ENCODE results near the gene MICALL2.

DNA sequence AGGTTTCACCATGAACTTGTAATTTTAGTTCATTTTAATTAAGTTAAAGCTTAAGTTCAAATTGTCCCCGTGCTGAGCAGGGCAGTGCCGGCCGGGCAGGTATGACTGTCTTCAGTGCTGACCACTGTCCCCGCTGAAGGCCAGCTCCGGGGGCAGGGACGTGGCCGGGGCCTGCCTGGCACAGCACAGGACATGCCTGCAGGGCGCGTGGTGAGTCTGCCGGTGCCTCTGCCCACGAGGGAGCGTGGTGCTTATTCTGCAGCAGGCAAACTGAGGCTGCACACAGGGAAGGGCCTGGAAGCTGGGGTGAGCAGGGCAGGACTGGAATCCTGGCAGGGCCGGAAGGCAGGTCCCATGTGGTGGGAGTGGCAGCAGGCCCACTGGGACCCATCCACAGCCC, 9.8 kb downstream of the MICALL2 start:
- TF ChIP-seq POLR2AphosphoS5 (IDR thresholded peaks at IDR 0.05), result no peak
- TF ChIP-seq, protein P1, sequence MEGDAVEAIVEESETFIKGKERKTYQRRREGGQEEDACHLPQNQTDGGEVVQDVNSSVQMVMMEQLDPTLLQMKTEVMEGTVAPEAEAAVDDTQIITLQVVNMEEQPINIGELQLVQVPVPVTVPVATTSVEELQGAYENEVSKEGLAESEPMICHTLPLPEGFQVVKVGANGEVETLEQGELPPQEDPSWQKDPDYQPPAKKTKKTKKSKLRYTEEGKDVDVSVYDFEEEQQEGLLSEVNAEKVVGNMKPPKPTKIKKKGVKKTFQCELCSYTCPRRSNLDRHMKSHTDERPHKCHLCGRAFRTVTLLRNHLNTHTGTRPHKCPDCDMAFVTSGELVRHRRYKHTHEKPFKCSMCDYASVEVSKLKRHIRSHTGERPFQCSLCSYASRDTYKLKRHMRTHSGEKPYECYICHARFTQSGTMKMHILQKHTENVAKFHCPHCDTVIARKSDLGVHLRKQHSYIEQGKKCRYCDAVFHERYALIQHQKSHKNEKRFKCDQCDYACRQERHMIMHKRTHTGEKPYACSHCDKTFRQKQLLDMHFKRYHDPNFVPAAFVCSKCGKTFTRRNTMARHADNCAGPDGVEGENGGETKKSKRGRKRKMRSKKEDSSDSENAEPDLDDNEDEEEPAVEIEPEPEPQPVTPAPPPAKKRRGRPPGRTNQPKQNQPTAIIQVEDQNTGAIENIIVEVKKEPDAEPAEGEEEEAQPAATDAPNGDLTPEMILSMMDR (IDR thresholded peaks at IDR 0.05), result no peak
